Stimulated activated CD8-positive, alpha-beta memory T cell treated with anti-CD3 and anti-CD28 coated beads, Interleukin-4, amount 100 ng/mL, for 48 hours (primary cell): ENCODE results near the gene PHACTR1.
"Not testable (repeated sequence)": the region's sequence is repeated elsewhere in the genome, so short reads cannot be mapped to it uniquely, and the experiment has no call there.

Source experiments
- DNase-seq: peaks from one replicate; pipeline ENCODE4 v3.0.0-alpha.2; 2020

The PHACTR1 gene

DNA sequence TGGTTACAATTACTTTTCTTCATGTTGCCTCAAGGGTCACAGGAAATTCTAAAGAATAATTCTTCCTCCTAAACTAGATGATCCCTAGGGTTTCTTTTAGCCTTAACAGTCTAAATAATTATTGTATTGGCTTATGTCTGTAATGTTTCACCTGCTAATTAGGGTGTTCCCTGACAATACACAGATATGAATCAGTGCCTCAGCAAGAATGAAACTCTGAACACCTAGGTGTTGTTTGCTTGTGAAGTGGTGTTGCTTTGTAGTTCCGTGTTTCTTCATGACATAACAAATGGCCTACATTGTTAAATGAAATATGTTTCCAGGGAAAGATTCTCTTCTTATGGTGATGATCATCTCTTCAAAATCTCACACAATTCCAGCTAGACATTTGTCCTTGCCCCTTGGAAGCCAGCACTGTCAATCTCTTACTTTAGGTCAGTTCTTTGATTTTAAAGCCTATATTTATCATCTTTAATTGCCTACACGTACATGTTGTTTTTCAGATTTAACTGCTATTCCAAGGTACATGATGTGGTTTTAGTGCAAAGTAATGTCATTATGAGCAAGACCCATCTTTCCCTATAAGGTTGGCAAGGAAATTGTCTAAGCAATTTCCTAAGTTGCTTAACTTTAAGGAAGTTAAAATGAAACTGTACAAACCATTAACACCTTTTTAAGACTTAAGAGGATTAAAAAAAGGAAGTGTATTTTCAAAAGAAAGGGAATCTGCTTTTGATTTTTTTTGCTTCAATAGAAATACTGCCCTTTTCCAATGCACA, 499.9 kb downstream of the PHACTR1 start:
- DNase-seq: no peak

DNA sequence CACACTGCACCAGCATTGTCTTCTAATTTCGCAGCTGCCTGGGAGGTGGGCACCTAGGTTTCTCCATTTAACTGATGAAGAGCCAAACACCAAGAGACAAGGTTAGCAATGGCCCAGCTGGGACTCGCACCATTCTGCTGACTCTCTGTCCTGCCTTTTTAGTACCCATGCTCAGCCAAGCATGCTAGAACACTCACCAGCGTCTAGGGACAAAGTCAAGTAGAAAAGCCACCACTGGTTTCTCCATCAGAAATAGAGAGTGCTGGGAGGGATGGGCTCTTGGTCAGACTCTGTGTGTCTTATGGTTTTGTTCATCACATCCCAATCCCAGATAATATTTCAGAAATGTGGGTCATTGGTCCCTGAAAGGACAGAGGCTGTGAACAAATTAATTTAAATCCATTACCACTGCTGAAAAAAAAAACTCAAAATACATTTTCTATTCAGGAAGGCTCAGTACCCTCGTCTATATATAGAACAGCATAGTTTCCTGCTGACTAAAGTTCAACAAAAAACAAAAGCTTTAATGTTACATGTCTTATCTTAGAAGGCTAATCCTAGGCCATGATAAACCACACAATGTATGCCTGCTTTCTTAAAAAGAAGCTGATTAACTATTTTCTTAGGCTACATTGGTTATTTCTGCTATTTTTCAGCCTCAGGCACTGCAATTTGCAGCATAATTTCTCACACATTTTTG, 500.8 kb downstream of the PHACTR1 start:
- DNase-seq: no peak

DNA sequence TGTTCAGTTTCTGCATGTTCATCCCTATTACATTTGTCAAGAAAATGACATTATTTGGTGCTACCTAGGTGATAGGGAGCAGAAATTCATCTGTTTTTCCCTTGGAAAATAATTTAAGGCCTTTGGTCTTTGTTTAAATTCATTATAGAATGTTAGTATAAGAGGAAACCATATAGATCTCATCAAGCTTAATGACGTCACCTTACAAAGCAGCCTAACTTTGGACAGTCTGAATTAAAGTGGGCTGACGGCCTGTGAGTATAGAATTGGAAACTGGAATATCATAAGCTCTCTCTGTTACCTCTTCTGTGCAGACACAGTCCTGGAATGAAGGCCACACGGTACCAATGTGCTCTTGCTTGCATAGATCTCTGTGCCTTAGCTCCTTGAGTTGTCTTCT, 503.7 kb downstream of the PHACTR1 start:
- DNase-seq: no peak

DNA sequence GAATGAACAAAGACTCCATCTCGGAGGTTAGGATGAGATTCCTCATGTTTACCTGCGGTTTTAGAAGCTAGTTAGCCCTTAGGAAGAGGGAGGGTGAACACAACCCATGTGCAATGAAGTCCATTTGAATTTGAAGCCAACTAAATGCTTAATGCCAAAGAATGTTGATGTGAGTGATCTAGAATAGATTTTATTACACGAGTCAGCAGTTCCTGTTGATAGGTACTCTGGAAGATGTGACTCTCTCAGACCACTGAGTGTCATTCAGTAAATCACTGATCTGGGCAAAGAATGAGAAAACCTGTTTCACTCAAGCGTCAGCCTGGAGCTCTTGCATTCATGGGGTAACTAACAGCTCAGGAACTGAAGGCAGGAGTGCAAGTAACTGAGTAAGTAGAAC, 505.5 kb downstream of the PHACTR1 start:
- no peak for DNase-seq

DNA sequence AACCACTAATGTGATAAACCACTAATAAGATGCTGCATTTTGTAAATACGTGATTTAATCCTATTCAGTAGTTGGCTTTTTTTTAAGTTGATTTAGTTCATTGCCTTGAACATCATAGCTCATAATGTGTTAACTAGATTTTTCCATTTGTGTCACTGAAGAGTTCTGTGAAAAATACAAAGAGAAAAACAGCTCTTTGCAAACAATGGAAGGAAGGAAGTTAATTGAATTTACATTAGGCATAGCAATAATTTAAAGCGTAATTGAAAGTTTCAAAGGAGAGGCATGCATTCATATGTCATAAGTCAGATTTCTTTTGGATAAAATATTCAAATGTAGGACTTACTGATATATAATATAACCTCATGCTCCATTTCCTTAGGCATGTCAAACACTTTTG, 509.5 kb downstream of the PHACTR1 start:
- DNase-seq: no peak

DNA sequence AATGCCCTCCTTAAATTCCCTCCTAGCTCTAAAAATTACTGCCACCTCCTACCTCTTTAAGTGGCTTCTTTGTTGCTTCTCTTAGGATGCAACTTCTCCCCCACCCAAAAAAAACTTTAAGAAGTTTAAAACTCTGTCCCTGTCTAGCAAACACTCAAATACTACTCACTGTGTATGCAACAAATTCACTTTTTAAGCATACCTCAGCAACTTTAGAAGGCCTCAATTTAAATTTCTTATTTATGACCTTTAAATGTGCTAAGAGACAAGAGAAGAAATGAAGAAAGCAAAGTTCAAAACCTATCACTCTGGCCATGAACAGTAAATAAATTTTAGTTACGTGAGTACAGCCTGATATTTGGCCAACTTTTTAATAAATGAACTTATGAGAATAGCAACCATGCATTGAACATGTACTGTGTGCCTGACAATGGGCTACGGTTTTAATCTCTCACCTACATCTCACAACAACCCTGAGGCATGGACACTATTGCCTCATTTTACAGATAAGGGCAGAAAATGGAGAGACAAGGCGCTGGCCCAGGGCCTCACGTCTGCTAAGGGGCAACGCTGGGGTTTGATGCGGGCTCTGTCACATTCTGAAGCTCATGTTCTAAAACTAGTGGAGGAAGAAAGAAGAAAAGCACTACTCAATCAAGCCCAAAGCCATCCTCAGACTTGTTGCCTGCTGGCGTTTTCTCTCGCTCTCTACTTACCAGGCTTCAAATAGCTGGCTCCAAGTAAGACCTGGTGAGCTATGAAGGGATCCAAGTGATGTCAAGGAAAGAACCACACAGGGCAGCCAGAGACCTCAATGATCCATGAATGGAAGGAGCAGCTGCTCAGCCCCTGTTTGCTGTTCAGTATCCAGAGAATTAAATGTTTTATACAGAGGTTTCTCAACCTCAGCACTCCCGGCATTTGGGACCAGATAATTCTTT, 512.0 kb downstream of the PHACTR1 start:
- DNase-seq: no peak

DNA sequence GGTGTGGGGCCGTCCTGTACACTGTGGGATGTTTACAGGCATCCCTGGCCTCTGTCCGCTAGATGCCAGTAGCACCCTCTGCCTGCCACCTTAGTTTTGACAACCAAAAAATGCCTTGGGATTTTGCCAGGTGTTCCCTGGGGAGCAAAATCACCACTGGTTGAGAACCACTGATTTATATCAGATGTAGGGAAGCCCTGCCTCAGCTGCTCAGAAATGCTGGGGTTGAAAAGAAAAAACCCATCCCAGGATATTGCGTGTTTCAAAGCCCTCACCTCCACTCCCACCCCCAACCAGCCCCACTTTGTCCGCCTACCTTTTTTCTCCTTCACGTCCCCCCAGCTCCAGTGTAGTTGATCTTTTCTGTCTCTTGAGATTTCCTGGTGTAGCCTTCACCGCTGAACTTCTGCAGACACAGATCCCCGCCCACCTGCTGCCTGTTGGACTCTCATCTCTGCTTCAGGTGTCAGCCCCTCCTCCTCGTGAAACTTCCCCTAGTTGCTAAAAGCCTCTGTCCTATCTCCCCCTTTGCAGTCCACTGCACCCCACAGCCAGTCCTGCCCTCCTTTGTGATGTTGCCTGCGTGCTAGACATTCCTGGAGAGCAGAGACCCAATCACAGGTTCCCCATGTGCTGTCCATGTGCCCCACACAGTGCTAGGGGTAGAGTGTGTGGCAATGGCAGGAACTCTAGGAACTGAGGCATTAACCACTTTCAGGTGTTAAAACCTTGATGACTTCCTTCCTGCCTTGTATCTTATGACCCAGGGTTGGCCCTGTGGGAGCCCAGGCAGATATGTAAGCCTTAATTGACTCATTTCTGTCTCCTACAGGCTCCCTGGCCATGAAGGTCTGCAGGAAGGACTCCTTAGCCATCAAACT, 512.9 kb downstream of the PHACTR1 start:
- DNase-seq: peak; percentile 42

DNA sequence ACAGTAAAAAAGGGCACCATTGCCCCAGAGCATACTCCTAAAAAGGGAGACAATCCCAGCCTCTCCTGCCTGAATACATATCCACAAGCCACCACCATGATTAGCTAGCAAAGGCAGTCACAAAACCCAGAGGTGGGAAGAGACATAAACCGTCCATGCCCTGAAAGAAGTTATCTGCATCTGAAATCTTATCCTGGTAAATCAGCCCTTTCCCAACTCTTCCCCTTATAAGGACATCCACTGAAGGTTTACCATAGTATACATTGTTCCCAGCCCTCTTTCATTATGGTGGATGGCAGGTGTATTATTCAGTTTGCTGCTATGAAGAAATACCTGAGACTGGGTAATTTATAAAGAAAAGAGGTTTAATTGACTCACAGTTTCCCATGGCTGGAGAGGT, 516.5 kb downstream of the PHACTR1 start:
- no peak for DNase-seq

DNA sequence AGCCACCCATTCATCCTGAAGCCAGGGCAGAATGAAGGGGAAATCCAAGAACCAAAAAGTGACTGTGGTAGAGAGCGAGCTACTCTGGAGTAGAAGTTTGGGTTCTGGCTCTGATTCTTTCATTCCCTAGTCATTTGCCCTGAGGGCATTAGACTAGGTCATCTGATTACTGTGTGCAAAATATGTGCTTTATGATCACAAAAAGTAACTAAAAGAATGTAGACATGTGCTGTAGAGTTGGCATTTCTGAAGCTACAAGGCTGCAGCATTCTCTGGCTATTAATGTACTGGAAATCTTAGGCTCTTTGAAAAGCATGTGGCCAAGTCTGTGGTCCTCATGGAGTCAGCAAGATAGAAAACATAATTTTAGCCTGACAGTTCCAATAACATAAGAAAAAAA, 517.6 kb downstream of the PHACTR1 start:
- no peak for DNase-seq

DNA sequence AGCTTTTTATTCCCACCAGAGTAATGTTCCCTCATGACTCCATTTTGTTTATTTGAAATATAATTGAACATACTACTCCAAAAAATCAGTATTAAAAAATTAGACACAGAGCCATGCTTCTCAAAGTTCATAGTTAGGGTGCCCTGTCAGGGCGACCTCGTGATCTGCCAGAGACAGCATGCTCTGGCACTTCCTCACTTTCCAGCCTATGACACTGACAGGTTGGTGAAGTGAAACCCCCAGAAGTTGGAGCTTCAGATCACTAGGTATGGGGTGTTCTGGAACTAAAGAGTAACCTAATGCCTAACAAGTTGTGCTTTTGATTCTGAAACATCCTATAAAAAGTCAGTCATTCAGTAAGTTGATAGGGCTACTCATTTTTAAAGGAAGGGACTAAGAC, 518.8 kb downstream of the PHACTR1 start:
- no peak for DNase-seq

DNA sequence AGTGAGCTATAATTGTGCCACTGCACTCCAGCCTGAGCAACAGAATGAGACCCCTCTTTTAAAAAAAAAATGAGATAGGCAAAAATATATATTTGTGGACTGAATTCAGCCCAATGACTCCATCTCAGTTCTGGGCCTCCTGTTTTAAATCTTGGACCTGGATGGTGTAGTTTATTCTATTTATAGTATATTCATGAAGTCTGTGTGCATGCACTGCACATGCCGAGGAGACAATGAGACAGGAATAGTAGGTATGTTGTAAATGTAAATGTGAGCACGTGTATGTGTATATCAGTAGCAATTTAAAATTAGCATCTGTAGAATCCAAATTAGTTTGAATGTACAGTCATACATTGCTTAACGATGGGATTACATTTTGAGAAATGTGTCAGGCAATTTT, 520.8 kb downstream of the PHACTR1 start:
- DNase-seq: no peak

DNA sequence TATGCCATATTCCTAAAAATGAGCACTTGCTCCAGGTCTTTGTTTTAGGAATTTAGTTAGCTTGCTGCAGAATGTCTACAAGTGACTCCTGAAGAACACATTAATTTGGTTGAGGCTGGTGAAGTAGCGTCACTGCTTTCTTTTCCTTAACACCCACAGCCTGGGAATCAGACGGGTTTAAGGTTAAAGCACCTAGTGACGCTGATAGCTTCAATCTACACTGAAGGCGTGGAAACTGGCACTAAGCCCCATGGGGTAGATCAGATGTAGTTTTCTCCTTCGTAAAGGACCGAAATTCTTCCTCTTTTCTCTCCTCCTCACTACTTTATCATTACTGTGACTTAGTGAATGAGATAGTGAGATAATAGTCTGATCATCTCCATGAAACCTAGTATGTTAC, 521.5 kb downstream of the PHACTR1 start:
- no peak for DNase-seq

DNA sequence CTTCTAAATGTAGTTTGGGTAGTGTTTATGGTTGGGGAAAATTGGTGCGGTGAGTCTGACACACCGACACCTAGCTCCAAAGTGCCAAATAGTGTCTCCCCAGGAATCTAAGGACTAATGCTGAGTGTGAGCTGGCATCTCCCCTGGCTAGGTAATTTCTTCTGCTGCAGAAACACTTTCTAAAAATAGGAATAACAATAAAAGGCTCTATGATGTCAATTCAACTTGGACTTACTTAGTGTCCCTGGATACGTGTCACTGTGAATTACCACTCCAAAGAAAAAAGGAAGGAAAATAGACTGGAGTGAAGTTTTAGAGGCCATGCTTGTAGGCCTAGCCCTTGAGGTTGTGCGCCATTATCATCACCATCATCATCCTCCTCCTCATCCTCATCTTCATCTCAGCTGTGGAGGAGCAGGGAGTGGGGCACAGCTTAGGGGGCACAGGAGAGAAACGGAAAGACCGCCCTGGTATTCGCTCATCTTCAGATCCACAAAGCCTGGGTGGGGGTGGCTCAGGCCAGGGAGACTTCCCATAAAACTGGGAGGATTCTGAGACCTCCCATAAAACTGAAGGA, 522.2 kb downstream of the PHACTR1 start:
- DNase-seq: no peak

DNA sequence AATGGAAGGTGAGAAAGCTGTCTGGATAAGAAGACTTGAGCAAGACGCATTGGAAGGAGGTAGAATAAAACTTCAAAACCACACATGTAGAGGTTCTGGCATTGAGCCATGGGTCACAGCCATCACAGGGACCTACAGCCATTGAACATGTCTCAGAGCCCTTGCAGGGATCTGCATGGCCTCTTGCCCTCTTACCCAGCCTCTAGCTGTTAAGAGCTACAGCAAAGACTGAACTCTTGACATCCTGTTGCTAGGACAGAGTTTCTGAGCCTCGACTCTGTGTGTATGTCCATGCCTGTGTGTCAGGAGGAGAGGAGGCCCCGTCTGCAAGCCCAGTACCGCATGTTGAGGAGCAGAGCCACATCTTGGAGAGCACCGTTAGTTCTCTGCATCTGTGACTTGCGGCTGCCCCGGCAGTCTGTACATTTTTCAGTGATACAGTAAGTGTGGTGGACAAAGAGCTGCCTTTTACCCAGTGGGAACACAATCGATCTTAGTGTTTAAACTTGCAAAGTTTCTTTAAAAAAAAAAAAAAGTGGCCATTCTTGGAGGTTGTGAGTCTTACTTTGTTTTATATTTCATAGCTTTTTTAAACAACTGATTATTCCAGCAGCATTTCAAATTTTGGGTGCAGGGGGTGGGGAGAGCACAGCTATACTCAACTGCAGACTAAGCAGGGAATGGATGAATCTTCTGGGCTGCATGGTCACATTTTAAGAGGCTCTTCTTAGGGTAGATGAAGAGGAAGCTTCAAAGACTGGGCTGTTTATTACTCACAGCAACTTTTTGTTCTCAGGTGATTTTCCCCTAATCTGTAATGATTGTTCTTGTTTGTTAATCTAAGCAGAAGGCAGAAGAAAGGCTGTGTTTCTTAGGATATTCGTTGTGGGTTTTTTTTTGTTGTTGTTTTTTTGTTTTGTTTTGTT, 523.2 kb downstream of the PHACTR1 start:
- DNase-seq: no peak

DNA sequence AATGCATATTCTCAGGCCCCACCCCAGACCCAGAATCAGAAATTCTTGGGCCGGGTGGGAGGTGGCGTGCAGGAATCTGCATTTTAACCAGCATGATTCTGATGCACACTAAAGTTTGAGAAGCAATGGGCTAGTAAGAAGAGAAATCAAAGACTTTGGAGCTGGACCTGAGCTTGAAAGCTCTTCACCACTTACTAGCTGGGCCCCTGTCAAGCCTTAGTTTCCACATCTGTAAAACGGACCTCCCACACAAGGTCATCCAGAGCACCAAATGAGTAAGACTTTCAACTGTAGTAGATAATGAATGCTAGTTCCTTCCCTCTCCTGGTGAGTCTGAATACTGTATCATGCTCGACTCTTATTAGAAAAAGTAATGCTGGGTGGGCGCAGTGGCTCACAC, 524.8 kb downstream of the PHACTR1 start:
- no peak for DNase-seq

DNA sequence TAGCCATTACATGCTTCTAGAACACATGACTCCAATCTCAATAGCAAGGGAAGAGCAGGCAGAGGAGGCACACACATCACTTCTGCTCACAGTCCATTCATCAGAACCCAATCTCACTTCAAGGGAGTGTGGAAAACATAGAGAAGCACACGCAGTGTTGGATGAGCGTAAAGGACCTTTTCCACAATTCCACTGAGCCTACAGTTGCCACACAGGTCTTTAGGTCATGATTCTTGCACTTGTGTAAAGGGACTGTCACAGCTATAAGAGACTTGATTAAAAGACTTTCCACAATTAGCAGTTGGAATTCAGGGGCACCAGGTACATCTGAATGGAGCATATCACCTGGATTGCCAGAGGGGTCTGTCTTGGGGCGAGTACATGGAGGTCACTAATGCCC, 525.6 kb downstream of the PHACTR1 start:
- DNase-seq: no peak

DNA sequence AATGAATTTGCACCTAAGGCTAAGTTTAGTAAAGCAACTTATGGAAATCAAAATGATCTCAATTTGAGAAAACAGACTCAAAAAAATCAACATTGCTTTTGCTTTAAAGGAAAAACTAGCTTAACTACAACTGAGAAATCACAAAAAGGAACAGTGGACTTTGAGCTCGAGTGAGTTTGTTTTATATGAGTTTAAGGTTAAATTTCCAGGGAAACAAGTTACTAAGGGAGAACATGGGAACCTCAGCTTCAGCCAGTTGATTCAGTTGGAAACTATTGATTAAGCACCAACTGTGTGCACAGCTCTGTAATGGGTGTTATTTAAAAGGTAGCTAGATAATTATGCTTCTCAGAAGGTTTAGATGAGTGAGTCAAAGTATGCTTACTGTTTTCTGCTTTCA, 526.0 kb downstream of the PHACTR1 start:
- DNase-seq: no peak

DNA sequence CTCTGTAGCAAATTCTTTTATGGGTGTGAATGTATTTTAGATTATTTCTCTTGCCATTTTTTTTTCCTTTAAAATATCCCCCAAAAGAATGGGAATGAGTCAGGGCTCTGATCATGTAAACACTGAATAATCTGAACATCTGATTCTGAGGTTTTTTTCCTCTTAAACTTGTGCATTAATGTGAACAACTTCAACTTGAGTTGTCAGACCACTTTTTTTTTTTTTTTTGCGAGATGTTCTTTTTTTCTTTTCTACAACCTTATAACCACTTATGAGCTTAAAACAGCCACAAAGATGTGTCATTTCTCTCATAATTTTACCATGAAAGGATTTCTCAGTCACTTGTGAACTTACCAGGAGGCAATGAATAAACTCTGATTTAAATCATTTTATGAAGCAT, 526.5 kb downstream of the PHACTR1 start:
- DNase-seq: no peak

DNA sequence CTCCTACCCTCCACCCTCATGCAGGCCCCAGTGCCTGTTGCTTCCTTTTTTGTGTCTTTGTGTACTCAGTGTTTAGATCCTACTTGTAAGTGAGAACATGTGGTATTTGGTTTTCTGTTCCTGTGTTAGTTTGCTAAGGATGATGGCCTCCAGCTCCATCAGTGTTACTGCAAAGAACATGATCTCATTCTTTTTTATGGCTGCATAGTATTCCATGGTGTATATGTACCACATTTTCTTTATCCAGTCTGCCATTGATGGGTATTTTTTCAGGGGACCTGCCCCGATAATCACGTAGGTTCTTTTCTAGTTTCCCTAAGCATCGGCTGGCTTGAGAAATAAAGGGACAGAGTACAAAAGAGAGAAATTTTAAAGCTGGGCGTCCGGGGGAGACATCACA, 527.2 kb downstream of the PHACTR1 start:
- DNase-seq: not testable (repeated sequence)

DNA sequence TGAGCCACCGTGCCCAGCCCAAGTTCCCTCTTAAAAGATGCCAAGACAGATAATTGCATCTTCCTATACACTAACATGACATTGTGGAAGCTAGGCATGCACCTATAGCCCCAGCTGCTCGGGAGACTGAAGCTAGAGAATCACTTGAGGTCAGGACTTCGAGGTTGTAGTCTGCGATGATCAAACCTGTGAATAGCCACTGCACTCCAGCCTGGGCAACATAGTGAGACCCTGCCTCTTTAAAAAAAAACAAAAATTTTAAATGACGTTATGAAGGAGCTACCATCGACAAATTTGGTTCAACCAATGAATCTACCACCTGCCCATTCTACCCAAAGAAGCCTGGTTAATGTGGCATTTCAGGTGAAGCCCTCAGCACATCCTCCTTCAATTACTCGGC, 531.1 kb downstream of the PHACTR1 start:
- DNase-seq: no peak

DNA sequence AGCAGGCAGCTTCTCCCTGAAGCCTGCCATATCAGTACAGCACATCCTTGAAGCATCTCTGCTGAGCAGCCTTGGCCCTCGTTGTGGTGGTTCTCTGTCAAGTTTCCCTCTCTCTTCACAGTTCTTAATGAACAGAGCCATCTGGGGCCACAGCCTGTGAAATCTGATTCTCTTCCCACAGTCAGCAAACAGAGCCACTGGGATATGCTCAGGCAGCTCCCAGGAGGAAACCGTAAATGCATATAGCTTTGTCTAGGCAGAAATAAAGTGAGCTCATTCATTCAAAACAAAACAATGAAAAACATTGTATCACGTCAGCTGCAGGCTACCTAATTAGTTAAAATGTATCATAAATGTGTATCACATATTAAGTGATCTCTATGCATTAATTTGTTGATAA, 531.5 kb downstream of the PHACTR1 start:
- DNase-seq: no peak
